Raji (cell line): ENCODE measurements around the gene NGFR.

Experiments used
- POLR2A ChIP-seq: IDR thresholded peaks from 2 replicates; pipeline ENCODE4 v1.6.1; 2011; ENCODE audit warnings: low read depth, low read length, control low read depth; ENCODE audit not compliant: insufficient read depth

The NGFR gene

GRCh38 chr17:49545007-49545660, 50.0 kb downstream of the NGFR start:
- TF ChIP-seq POLR2A = no peak

GRCh38 chr17:49545806-49546545, 50.9 kb downstream of the NGFR start:
- TF ChIP-seq POLR2A = no peak

- no peak for TF ChIP-seq POLR2A
Measured at GRCh38 chr17:49546546-49547535, 51.7 kb downstream of the NGFR start.

- TF ChIP-seq POLR2A = no peak
Measured at GRCh38 chr17:49547566-49547965, 52.5 kb downstream of the NGFR start.

- TF ChIP-seq POLR2A = no peak
Measured at GRCh38 chr17:49548051-49548505, 53.0 kb downstream of the NGFR start.

- TF ChIP-seq POLR2A = no peak
Measured at GRCh38 chr17:49548506-49549310, 53.6 kb downstream of the NGFR start.

- no peak for TF ChIP-seq POLR2A
Measured at GRCh38 chr17:49549311-49549605, 54.2 kb downstream of the NGFR start.

- no peak for TF ChIP-seq POLR2A
Measured at GRCh38 chr17:49549691-49550678, 54.9 kb downstream of the NGFR start.

GRCh38 chr17:49551221-49552069, 56.4 kb downstream of the NGFR start:
- TF ChIP-seq POLR2A = no peak

- no peak for TF ChIP-seq POLR2A
Measured at GRCh38 chr17:49552070-49552751, 57.1 kb downstream of the NGFR start.

GRCh38 chr17:49553676-49554335, 58.7 kb downstream of the NGFR start:
- TF ChIP-seq POLR2A = no peak

GRCh38 chr17:49554694-49555494, 59.8 kb downstream of the NGFR start:
- no peak for TF ChIP-seq POLR2A
